Transverse colon (tissue), 4 donors: Measurements from ENCODE around the gene TCEAL2.
"Not testable (repeated sequence)": the region's sequence is repeated elsewhere in the genome, so short reads cannot be mapped to it uniquely, and the experiment has no call there.

Source experiments
- CTCF ChIP-seq, 5 experiments: fragments of 200-600 bp in 3 of 5; fragments of 450-650 bp in 2 of 5; sonication (generic) in 3 of 5; IDR thresholded peaks; 1 replicate in 2 of 5; 2 replicates in 3 of 5; pipeline ENCODE4 v1.5.1; 2016 to 2017; ENCODE audit warnings: antibody characterized with exemption in 5 of 5, inconsistent platforms in 3 of 5, mild to moderate bottlenecking in 2 of 5, moderate library complexity in 1 of 5
- POLR2A ChIP-seq: fragments of 450-650 bp; IDR thresholded peaks from one replicate; pipeline ENCODE4 v1.6.1; 2016; ENCODE audit warnings: antibody characterized with exemption, mild to moderate bottlenecking, moderate library complexity
- POLR2AphosphoS5 ChIP-seq, 3 donors: sonication (generic); formaldehyde crosslinking; IDR thresholded peaks; one replicate each; pipeline ENCODE4 v1.6.1; 2016; ENCODE audit warnings: antibody characterized with exemption in 3 of 3

- TF ChIP-seq POLR2A; CTCF (IDR thresholded peaks at IDR 0.05); POLR2AphosphoS5 (IDR thresholded peaks at IDR 0.05): not testable (repeated sequence)
Measured at GRCh38 chrX:102141631-102142030, 16.2 kb downstream of the TCEAL2 start.
